ENCODE measurements around the gene OCRL. TPM values are rescaled to one million over a fixed set of nuclear protein-coding genes. Genes with fewer than 3 reads are reported as not detected.

The OCRL gene
- total and polyA plus RNA-seq, 2 of the 13 experiments (the other 11 are each of a cell fraction or from before 2014, with no cell fraction given) = 13.4 to 32.0 TPM

GRCh38 chrX:129634541-129634940 lies 94.5 kb downstream of the OCRL start:
- ATAC-seq (no peak), FAIRE-seq (no peak), DNase-seq (ENCODE audit: low spot score) (no peak)
- WGBS (ENCODE audit: low lambda C conversion rate) = 58% methylated on average over 6 of the region's 7 CpGs
- H2AFZ ChIP-seq (ENCODE audit: low read length) = no peak overlapping the region
- no peak for TF ChIP-seq SIX1 (CRISPR knock-in tag; IDR thresholded peaks at IDR 0.05; ENCODE audit: borderline replicate concordance)
- no peak overlapping the region for H3K27ac ChIP-seq (ENCODE audit: extremely low read length, insufficient read depth, low read length)
- no peaks in the 10 kb centered on the region for H3K27me3 ChIP-seq (ENCODE audit: control insufficient read depth in 1 of 2, insufficient read depth in 2 of 2, low read length in 2 of 2)
- no peak overlapping the region for H3K4me3 ChIP-seq (replicated peaks in 1 of 3; ENCODE audit: insufficient read depth in 1 of 3, low read depth in 2 of 3, low read length in 3 of 3)
- H3K4me2 ChIP-seq (ENCODE audit: low read depth, low read length) = no peak overlapping the region
- CTCF ChIA-PET (ENCODE audit: low intra/inter-chr PET ratio, low total read pairs) = no interaction called here
- intact Hi-C loops (cut with micrococcal nuclease; ENCODE audit: unreplicated experiment) (no loop called here), in situ Hi-C loops (cut with HindIII; ENCODE audit: extremely low pct_ligation_motif_present, low pct_unique_long_range_greater_than_20kb) (loop anchor here (10.0 kb wide), 1 partner anchor 90 kb away; no protein-coding TSS in a partner anchor)
- no peaks in the 10 kb centered on the region for H3K9me3 ChIP-seq (ENCODE audit: low read length)
- POLR2A ChIA-PET = no interaction called here
- H4K20me1 ChIP-seq (ENCODE audit: insufficient read depth, low read length) = no peaks in the 10 kb centered on the region
- H3K9ac ChIP-seq (ENCODE audit: insufficient read depth, low read depth, low read length) = no peak overlapping the region
- H3K79me2 ChIP-seq (ENCODE audit: insufficient read depth, low read length) = no peaks in the 10 kb centered on the region
- H3K4me1 ChIP-seq (ENCODE audit: insufficient read depth, low read length) = peaks cover 17% of the 10 kb centered on the region
- no peaks in the 10 kb centered on the region for H3K36me3 ChIP-seq (replicated peaks in 1 of 2; ENCODE audit: control insufficient read depth in 1 of 2, insufficient read depth in 2 of 2, low read length in 2 of 2)
- BruUV-seq (replicated peaks) = no TSS peak

- peaks cover 17% of the 10 kb centered on the region for H3K4me1 ChIP-seq (ENCODE audit: insufficient read depth, low read length)
- ATAC-seq (peak; percentile 78), DNase-seq (ENCODE audit: low spot score) (peak; percentile 16), FAIRE-seq (peak; percentile 36)
- H4K20me1 ChIP-seq (ENCODE audit: insufficient read depth, low read length) = no peaks in the 10 kb centered on the region
- no peak overlapping the region for H3K9ac ChIP-seq (ENCODE audit: insufficient read depth, low read depth, low read length)
- H3K27ac ChIP-seq (ENCODE audit: extremely low read length, insufficient read depth, low read length) = no peak overlapping the region
- in situ Hi-C loops (cut with HindIII; ENCODE audit: extremely low pct_ligation_motif_present, low pct_unique_long_range_greater_than_20kb) = loop anchor here (10.0 kb wide), 1 partner anchor 89 kb away; no protein-coding TSS in a partner anchor
- H3K9me3 ChIP-seq (ENCODE audit: low read length) = no peaks in the 10 kb centered on the region
- ChIA-PET POLR2A (no interaction called here), CTCF (ENCODE audit: low intra/inter-chr PET ratio, low total read pairs) (interaction anchor here (3.5 kb wide), 1 partner anchor 90 kb away, joined by 27 read pairs; no protein-coding TSS in a partner anchor)
- no peaks in the 10 kb centered on the region for H3K79me2 ChIP-seq (ENCODE audit: insufficient read depth, low read length)
- BruUV-seq (replicated peaks) = no TSS peak
- H3K27me3 ChIP-seq (ENCODE audit: control insufficient read depth in 1 of 2, insufficient read depth in 2 of 2, low read length in 2 of 2) = no peaks in the 10 kb centered on the region
- no peaks in the 10 kb centered on the region for H3K36me3 ChIP-seq (replicated peaks in 1 of 2; ENCODE audit: control insufficient read depth in 1 of 2, insufficient read depth in 2 of 2, low read length in 2 of 2)
- H3K4me2 ChIP-seq (ENCODE audit: low read depth, low read length) = peak overlapping the region; percentile 7; the same call in 1 of the 2 replicates
- H3K4me3 ChIP-seq (replicated peaks in 1 of 3; ENCODE audit: insufficient read depth in 1 of 3, low read depth in 2 of 3, low read length in 3 of 3) = no peak overlapping the region
- intact Hi-C loops (cut with micrococcal nuclease; ENCODE audit: unreplicated experiment) = no loop called here
- H2AFZ ChIP-seq (ENCODE audit: low read length) = no peak overlapping the region
- 5% methylated on average over 2 of the region's 8 CpGs for WGBS (ENCODE audit: low lambda C conversion rate)
- TF ChIP-seq ZNF557 (CRISPR knock-in tag; IDR thresholded peaks at IDR 0.05) (no peak), ZNF33A (CRISPR knock-in tag; IDR thresholded peaks at IDR 0.05; ENCODE audit: borderline replicate concordance) (no peak), SMYD3 (CRISPR knock-in tag; IDR thresholded peaks at IDR 0.05) (no peak), ZNF281 (CRISPR knock-in tag; IDR thresholded peaks at IDR 0.05; ENCODE audit: borderline replicate concordance) (no peak), SIX4 (CRISPR knock-in tag; IDR thresholded peaks at IDR 0.05) (no peak), DZIP1 (CRISPR knock-in tag; IDR thresholded peaks at IDR 0.05) (no peak), ZNF251 (CRISPR knock-in tag; IDR thresholded peaks at IDR 0.05) (no peak), MAFK (conservative IDR thresholded peaks at IDR 0.05 in 1 of 2, IDR thresholded peaks at IDR 0.05 in 1 of 2; ENCODE audit: low read length in 2 of 2) (no peak), SMARCE1 (IDR thresholded peaks at IDR 0.05; ENCODE audit: borderline replicate concordance) (no peak), ZNF263 (CRISPR knock-in tag; IDR thresholded peaks at IDR 0.05) (peak; percentile 88), CHD4 (IDR thresholded peaks at IDR 0.05; ENCODE audit: borderline replicate concordance, low read length) (no peak), HNF4A (CRISPR knock-in tag; IDR thresholded peaks at IDR 0.05) (peak; percentile 59), KAT8 (CRISPR knock-in tag; IDR thresholded peaks at IDR 0.05) (no peak)
Measured at GRCh38 chrX:129636175-129636681, 96.2 kb downstream of the OCRL start.

Data from HepG2 (cell line).